ENCODE data around the gene OR2T10.

- no peak for TF ChIP-seq CTCF (IDR thresholded peaks at IDR 0.05; ENCODE audit: low read depth, low read length)
- no peak for TF ChIP-seq EZH2phosphoT487 (IDR thresholded peaks at IDR 0.05; ENCODE audit: low read depth)
Measured at GRCh38 chr1:248611883-248612414, 14.4 kb upstream of the OR2T10 start.

Measured in OCI-LY3 (cell line).